ENCODE measurements around the gene KCNMA1.

DNA sequence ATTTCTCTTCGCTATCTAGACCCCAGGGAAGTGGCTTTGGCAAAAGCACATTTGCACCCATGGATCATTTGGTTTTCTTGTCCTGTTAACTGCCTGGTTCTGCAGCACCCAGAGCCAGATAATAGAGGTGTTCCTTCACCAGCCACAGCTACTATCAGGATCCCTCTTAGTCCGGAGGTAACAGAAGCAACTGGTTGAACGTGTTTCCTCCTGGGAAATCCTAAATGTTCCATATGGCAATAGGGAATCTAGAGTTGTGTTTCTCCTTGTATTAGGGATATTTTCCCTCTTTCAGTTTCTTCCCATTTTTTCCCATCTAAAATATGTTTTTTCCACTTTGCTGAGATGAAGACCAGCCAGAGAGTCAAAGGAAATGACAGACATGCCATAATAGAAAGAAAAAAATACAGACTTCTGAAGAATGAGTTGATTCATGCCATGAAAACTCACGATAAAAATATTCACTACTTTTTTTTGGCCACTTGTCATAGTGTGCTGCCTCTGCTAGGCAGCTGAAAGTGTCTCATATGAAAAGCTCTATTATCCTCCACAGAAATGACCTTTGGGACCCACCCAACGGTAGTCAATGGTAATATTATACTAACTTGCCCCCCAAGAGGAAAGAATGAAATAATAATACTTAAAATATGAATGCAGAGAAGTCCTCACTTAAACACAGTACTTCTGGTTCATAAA is 472.8 kb downstream of the KCNMA1 start:
- no peak for TF ChIP-seq ZNF274 (IDR thresholded peaks at IDR 0.05; ENCODE audit: low read depth, low read length)
- TF ChIP-seq YY1 (IDR thresholded peaks at IDR 0.05; ENCODE audit: insufficient read depth, insufficient read length): no peak
- TF ChIP-seq SUZ12 (IDR thresholded peaks at IDR 0.05; ENCODE audit: extremely low read depth, insufficient read depth, insufficient read length): no peak

Data from NT2/D1 (cell line).